Left lung (tissue), 10 donors: ENCODE data around the gene CRKL. TPM values are rescaled to one million over a fixed set of nuclear protein-coding genes. Genes with fewer than 3 reads are reported as not detected.
A peak's percentile ranks its signal among the peaks of the same experiment; 100 is the strongest.
"Not testable (repeated sequence)": the region's sequence is repeated elsewhere in the genome, so short reads cannot be mapped to it uniquely, and the experiment has no call there.

Experiments used
- ATAC-seq: fragments of 200-7000 bp; cut with Tn5 transposase; one replicate; pipeline ENCODE4 v1.9.1; 2020; ENCODE audit warnings: moderate library complexity
- DNase-seq, 4 donors: peaks; one replicate each; pipeline ENCODE4 v3.0.0-alpha.2; 2013 to 2020
- H3K27ac ChIP-seq, 2 donors: fragments of 200-600 bp; sonication (generic) in 1 of 2; one replicate each; pipeline versions ENCODE4 v1.5.0 to v1.8.0; 2020 to 2021
- H3K27me3 ChIP-seq, 2 donors: fragments of 200-600 bp; sonication (generic) in 1 of 2; one replicate each; pipeline versions ENCODE4 v1.5.0 to v1.8.0; 2020 to 2021
- H3K36me3 ChIP-seq, 2 donors: fragments of 200-600 bp; sonication (generic) in 1 of 2; one replicate each; pipeline versions ENCODE4 v1.5.0 to v1.8.0; 2020 to 2021
- H3K4me1 ChIP-seq, 2 donors: fragments of 200-600 bp; one replicate each; pipeline ENCODE4 v1.8.0; 2021
- H3K4me3 ChIP-seq, 2 donors: fragments of 200-600 bp; sonication (generic) in 1 of 2; one replicate each; pipeline versions ENCODE4 v1.5.0 to v1.8.0; 2020 to 2021; ENCODE audit warnings: mild to moderate bottlenecking in 1 of 2
- H3K9me3 ChIP-seq, 2 donors: fragments of 200-600 bp; sonication (generic) in 1 of 2; one replicate each; pipeline versions ENCODE4 v1.5.0 to v1.8.0; 2020 to 2021
- intact Hi-C, 2 donors: fragments of 100-400 bp; cut with DNase I; formaldehyde crosslinking; loops; one replicate each; pipeline versions ENCODE4 v1.11.2 to v1.14.2; 2022
- polyA plus RNA-seq, 6 donors: library from polyadenylated mRNA; unstranded; fragments of 120-200 nt; gene quantifications; one replicate each; pipeline ENCODE4 v1.2.1, GENCODE V29; 2013; ENCODE audit not compliant: insufficient read length in 6 of 6
- total RNA-seq, 2 donors: library from RNA; stranded (reverse); fragmentation: NEBNext Ultra II Directional; extraction: Animal tissue kit (Norgen Biotek cat#: 25700); gene quantifications; one replicate each; pipeline ENCODE4 v1.2.1, GENCODE V29; 2021
- TF ChIP-seq, protein P1 (sequence below), 2 donors: fragments of 200-600 bp; sonication (generic) in 1 of 2; IDR thresholded peaks; one replicate each; pipeline versions ENCODE4 v1.5.0 to v1.8.0; 2021; ENCODE audit warnings: antibody characterized with exemption in 2 of 2
- donor health status: DM: no; HTN: yes; CAD: no.
- donor health status: DM: no; HTN: no; CAD: no.

Gene CRKL
- total and polyA plus RNA-seq, 8 donors, result 56.7 to 67.4 (median 64.8) TPM

DNA sequence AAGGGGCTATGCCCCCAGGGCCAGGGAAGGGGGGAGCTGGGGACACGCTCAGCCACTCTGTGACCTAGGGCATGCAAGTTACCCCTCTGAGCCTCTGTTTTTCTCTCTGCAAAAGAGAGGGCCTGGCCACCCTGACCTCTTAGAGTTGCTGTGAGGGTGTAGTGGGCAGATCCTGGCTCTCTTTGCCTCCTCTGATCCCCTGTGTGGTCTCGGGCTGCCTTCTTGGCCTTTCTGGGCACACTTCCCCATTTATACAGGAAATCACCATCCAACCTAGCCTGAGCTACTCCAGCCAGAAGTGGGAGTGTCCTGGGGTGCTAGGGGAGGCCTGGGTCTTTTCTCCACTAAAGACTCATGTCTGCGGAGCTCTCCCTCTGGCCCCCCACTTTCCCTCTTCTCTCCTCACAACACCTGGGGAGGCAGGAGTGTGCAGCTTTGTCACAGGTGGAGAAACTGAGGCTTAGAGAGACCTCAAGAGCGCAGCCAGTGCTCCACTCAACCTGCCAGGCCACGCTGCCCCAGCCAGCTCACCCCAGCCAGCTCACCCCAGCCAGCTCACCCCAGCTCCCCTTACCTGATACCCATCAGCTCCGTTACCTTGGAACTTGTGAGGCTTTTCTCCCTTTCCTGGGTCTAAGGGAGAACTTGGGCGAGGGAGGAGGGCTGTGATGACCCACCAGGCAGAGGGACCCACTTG lies 51.2 kb downstream of the CRKL start:
- DNase-seq (peak in 1 of 4 donors; percentile 37), ATAC-seq (peak; percentile 25)
- TF ChIP-seq, protein P1, sequence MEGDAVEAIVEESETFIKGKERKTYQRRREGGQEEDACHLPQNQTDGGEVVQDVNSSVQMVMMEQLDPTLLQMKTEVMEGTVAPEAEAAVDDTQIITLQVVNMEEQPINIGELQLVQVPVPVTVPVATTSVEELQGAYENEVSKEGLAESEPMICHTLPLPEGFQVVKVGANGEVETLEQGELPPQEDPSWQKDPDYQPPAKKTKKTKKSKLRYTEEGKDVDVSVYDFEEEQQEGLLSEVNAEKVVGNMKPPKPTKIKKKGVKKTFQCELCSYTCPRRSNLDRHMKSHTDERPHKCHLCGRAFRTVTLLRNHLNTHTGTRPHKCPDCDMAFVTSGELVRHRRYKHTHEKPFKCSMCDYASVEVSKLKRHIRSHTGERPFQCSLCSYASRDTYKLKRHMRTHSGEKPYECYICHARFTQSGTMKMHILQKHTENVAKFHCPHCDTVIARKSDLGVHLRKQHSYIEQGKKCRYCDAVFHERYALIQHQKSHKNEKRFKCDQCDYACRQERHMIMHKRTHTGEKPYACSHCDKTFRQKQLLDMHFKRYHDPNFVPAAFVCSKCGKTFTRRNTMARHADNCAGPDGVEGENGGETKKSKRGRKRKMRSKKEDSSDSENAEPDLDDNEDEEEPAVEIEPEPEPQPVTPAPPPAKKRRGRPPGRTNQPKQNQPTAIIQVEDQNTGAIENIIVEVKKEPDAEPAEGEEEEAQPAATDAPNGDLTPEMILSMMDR (IDR thresholded peaks at IDR 0.05), result no peak
- Histone ChIP-seq H3K36me3 (no peaks in the 10 kb centered on the region), H3K4me1 (peaks cover 0 to 43% of the 10 kb centered on the region in 2 donors), H3K27me3 (peaks cover 5 to 26% of the 10 kb centered on the region in 2 donors), H3K27ac (no peak overlapping the region), H3K4me3 (no peak overlapping the region), H3K9me3 (no peaks in the 10 kb centered on the region)
- intact Hi-C loops, result no loop called here

DNA sequence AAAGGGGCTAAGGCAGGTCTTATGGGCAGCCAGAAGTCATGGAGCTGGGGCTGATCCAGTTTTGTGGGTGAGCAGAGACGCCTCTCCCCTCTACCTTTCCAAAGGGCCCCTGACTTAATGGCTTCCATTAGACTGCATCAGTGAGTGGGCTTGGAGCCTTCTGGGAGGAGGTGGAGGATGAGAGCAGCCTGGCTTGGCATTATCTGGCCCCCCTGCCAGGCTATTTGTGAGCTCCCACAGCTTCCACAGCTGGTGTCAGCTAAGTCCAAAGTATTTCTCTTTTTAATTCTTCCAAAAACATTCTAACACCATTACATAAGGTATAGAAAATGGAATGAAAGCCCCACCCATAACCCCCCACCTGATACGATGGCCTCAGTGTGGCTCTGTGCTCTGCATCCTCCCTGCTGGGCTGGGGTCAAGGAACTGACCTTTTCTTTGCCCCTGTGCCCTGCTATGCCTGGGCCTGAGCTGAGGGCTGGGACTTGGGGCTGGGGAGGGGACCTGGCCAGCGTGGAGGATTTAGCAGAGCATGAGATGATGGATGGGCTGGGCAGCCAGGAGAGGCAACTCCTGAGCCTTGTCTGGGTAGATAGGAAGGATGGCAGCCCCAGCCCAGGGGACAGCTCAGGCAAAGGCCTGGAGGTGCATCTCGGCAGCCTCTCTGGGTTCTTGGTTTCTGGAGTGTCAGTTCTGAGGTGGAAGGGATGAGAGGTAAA lies 53.9 kb downstream of the CRKL start:
- Histone ChIP-seq H3K9me3 (no peaks in the 10 kb centered on the region), H3K36me3 (no peaks in the 10 kb centered on the region), H3K4me3 (no peak overlapping the region), H3K4me1 (peaks cover 0 to 27% of the 10 kb centered on the region in 2 donors), H3K27me3 (peaks cover 0 to 10% of the 10 kb centered on the region in 2 donors), H3K27ac (no peak overlapping the region)
- ATAC-seq (no peak), DNase-seq (no peak)
- intact Hi-C loops, result no loop called here
- TF ChIP-seq, protein P1 (IDR thresholded peaks at IDR 0.05), result no peak

DNA sequence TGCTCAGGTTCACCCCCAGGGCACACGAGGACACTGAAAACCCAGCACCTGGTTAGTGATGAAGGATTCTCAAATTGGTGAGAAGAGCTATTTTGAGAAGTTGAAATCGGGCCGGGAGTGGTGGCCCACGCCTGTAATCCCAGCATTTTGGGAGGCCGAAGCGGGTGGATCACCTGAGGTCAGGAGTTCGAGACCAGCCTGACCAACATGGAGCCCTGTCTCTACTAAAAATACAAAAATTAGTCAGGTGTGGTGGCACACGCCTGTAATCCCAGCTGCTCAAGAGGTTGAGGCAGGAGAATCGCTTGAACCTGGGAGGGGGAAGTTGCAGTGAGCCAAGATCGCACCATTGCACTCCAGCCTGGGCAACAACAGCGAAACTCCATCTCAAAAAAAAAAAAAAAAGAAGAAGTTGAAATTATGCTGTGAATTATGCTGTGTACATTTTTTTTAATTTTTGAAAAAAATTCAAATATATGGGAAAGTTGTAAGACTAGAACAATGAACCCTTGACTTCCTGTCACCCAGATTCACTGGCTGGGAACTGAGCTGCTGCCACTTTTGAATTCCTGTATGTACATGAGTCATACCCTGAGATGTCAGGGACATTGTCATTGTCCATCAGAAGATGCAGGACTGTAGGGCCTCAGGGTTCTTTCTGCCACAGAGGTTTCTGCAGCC lies 54.9 kb downstream of the CRKL start:
- DNase-seq (peak in 1 of 4 donors; percentile 15), ATAC-seq (peak; percentile 16)
- H3K36me3 ChIP-seq, H3K4me3 ChIP-seq, H3K27ac ChIP-seq, intact Hi-C loops, H3K9me3 ChIP-seq, H3K27me3 ChIP-seq: not testable (repeated sequence)
- peaks cover 0 to 26% of the 10 kb centered on the region in 2 donors for H3K4me1 ChIP-seq

DNA sequence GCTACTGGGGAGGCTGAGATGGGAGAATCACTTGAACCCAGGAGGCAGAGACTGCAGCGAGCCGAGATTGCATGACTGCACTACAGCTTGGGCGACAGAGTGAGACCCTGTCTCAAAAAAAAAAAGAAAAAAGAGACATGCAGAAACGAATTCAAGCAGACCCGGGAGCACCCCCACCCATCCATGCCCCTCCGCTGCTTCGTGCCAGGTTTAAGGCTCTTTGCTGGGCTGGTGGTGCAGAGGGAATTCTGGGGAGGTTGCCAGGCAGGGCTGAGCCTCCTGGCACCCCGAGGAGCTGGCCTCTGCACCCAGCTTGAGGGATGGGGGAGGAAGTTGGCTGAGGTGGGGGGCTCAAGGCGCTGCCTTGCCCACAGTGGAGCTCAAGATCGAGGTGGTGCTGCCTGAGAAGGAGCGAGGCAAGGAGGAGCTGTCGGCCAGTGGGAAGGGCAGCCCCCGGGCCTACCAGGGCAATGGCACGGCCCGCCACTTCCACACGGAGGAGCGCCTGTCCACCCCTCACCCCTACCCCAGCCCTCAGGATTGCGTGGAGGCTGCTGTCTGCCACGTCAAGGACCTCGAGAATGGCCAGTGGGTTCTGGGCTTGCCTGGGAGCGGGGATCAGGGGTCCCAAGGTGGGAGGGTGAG lies 55.8 kb downstream of the CRKL start:
- DNase-seq (peak in 1 of 4 donors; percentile 55), ATAC-seq (no peak)
- Histone ChIP-seq H3K4me1 (peaks cover 0 to 18% of the 10 kb centered on the region in 2 donors), H3K4me3 (no peak overlapping the region), H3K36me3 (no peaks in the 10 kb centered on the region), H3K27me3 (peaks cover 0 to 10% of the 10 kb centered on the region in 2 donors), H3K9me3 (no peaks in the 10 kb centered on the region), H3K27ac (no peak overlapping the region)
- TF ChIP-seq, protein P1 (IDR thresholded peaks at IDR 0.05), result no peak
- intact Hi-C loops, result no loop called here

DNA sequence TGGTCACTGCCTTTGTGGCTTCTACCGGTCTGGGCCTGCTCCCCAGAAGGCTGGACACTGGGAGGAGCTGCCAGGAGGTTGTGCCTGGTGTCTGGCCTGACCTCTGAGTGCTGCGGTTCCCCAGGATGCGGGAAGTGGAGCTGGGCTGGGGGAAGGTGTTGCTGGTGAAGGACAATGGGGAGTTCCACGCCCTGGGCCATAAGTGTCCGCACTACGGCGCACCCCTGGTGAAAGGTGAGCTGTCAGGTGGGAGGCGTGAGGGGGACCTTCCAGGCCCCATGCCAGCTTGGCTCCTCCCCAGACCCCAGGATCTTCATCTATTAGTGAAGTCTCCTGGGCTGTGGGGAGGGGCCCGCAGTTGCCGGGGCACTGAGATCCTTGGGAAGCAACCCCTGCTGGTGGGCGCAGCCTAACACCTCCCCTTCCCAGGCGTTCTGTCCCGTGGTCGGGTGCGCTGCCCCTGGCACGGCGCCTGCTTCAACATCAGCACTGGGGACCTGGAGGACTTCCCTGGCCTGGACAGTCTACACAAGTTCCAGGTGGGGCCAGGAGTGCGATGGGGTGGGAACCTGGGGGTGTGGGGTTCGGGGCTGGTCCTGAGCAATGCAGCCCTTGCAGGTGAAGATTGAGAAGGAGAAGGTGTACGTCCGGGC lies 56.6 kb downstream of the CRKL start:
- Histone ChIP-seq H3K27me3 (peaks cover 0 to 10% of the 10 kb centered on the region in 2 donors), H3K4me1 (peaks cover 0 to 11% of the 10 kb centered on the region in 2 donors), H3K4me3 (no peak overlapping the region), H3K36me3 (no peaks in the 10 kb centered on the region), H3K27ac (no peak overlapping the region), H3K9me3 (peaks cover 0 to 6% of the 10 kb centered on the region in 2 donors)
- ATAC-seq, result no peak
- DNase-seq, result peak in 1 of 4 donors; percentile 72
- TF ChIP-seq, protein P1 (IDR thresholded peaks at IDR 0.05), result no peak
- intact Hi-C loops, result no loop called here
